ENCODE measurements around the gene ALOX15B. TPM values are rescaled to one million over a fixed set of nuclear protein-coding genes. Genes with fewer than 3 reads are reported as not detected.
A peak's percentile ranks its signal among the peaks of the same experiment; 100 is the strongest.

Gene ALOX15B
- total and polyA plus RNA-seq, 9 of the 15 experiments (the other 6 are each of a cell fraction or from before 2014, with no cell fraction given) = 0.04 TPM; not detected in 8

GRCh38 chr17:8066841-8067775 lies 28.2 kb downstream of the ALOX15B start:
- Histone ChIP-seq H3K4me1 (replicated peaks in 1 of 2; ENCODE audit: control insufficient read depth in 2 of 2, insufficient read depth in 2 of 2, low read length in 2 of 2) (peaks cover 8 to 14% of the 10 kb centered on the region in 2 experiments; a peak in 4 of 5 replicates), H4K20me1 (replicated peaks; ENCODE audit: control insufficient read depth, insufficient read depth, low read length) (no peaks in the 10 kb centered on the region), H3K27me3 (ENCODE audit: control insufficient read depth in 2 of 2, insufficient read depth in 2 of 2, low read length in 2 of 2) (peaks cover 0 to 8% of the 10 kb centered on the region in 2 experiments; a peak in 1 of 5 replicates), H3K9ac (ENCODE audit: insufficient read depth in 1 of 2, low read depth in 2 of 2, low read length in 2 of 2) (no peak overlapping the region), H3K36me3 (ENCODE audit: control insufficient read depth, insufficient read depth, low read length) (no peaks in the 10 kb centered on the region), H2AFZ (ENCODE audit: low read depth, low read length) (no peak overlapping the region), H3K9me1 (ENCODE audit: control insufficient read depth, insufficient read depth, low read length) (no peaks in the 10 kb centered on the region), H3K27ac (ENCODE audit: extremely low read depth, low read depth, low read length) (no peak overlapping the region), H3K79me2 (ENCODE audit: control insufficient read depth, insufficient read depth, low read length) (no peaks in the 10 kb centered on the region), H3K4me2 (ENCODE audit: insufficient read depth, low read length) (no peak overlapping the region), H3K4me3 (no peak overlapping the region), H3K9me3 (replicated peaks; ENCODE audit: control insufficient read depth, insufficient read depth, low read depth, low read length) (no peaks in the 10 kb centered on the region)
- ATAC-seq (no peak), DNase-seq (ENCODE audit: extremely low read depth in 1 of 4, low spot score in 3 of 4) (no peak), FAIRE-seq (no peak)
- in situ Hi-C loops (cut with MboI) (loop anchor here (25.0 kb wide), 2 partner anchors 720 to 920 kb away; partner anchors contain the start of gene MFSD6L), intact Hi-C loops (cut with micrococcal nuclease) (no loop called here)
- POLR2A ChIA-PET = no interaction called here
- CTCF ChIA-PET (ENCODE audit: low intra/inter-chr PET ratio) = no interaction called here
- BruUV-seq (replicated peaks) = no TSS peak
- 43% methylated on average over 13 of the region's 15 CpGs for WGBS (ENCODE audit: insufficient coverage, low coverage, missing lambda C conversion rate)
- TF ChIP-seq ELF1 (tag; IDR thresholded peaks at IDR 0.05) = no peak
- TF ChIP-seq MGA (IDR thresholded peaks at IDR 0.05) = no peak
- TF ChIP-seq RFX1 (IDR thresholded peaks at IDR 0.05) = peak; percentile 75
- no peak for TF ChIP-seq MIER1 (IDR thresholded peaks at IDR 0.05; ENCODE audit: low read depth)
